Measurements from ENCODE around the gene RNF215. TPM values are rescaled to one million over a fixed set of nuclear protein-coding genes. Genes with fewer than 3 reads are reported as not detected.
A peak's percentile ranks its signal among the peaks of the same experiment; 100 is the strongest.

The RNF215 gene
- total RNA-seq, 2 experiments from 2014 or later, result 4.6 to 4.9 TPM

GRCh38 chr22:30357650-30358215 is 29.5 kb downstream of the RNF215 start:
- Mint-ChIP-seq H3K4me1 (ENCODE audit: low read depth) (peaks cover 47% of the 10 kb centered on the region), H3K36me3 (ENCODE audit: low read depth) (peaks cover 42% of the 10 kb centered on the region), H3K27me3 (no peaks in the 10 kb centered on the region), H3K9me3 (no peaks in the 10 kb centered on the region), H3K4me3 (peak overlapping the region; percentile 100), H3K27ac (peak overlapping the region; percentile 99)
- Histone ChIP-seq H3K4me3 (ENCODE audit: low read length) (no peak overlapping the region), H3K27me3 (ENCODE audit: control insufficient read depth in 1 of 2, insufficient read depth in 2 of 2, low read length in 2 of 2) (no peaks in the 10 kb centered on the region), H3K36me3 (ENCODE audit: insufficient read depth, low read length) (peaks cover 19% of the 10 kb centered on the region), H3K27ac (ENCODE audit: low read depth in 1 of 2, low read length in 2 of 2) (no peak overlapping the region), H3K9me3 (ENCODE audit: control insufficient read depth in 1 of 2, insufficient read depth in 1 of 2, low read length in 2 of 2) (no peaks in the 10 kb centered on the region), H3K4me1 (ENCODE audit: insufficient read depth, low read length) (peaks cover 41% of the 10 kb centered on the region)
- no peak for DNase-seq
- ChIA-PET POLR2A (interaction anchor here (1.0 to 4.5 kb wide), 8 partner anchors 15 to 78 kb away, joined by 3 to 88 read pairs (median 9); partner anchors contain the start of genes CASTOR1 and RNF215), CTCF (interaction anchor here (1.3 to 2.4 kb wide), 3 partner anchors 30 to 69 kb away, joined by 4 to 20 read pairs (median 6); partner anchors contain the start of genes CASTOR1 and RNF215)
- intact Hi-C loops (cut with DNase I, micrococcal nuclease), result loop anchor here (1.0 to 2.0 kb wide), 5 partner anchors 29 to 51 kb away; partner anchors contain the start of genes RNF215 (in 2 of the 2) and TBC1D10A (in 1 of the 2)
- no peak for TF ChIP-seq CTCF (IDR thresholded peaks at IDR 0.05)
- no peak for ATAC-seq (ENCODE audit: poor library complexity)

- Histone ChIP-seq H3K27ac (ENCODE audit: low read depth in 1 of 2, low read length in 2 of 2) (peak overlapping the region; percentile 89 to 95), H3K9me3 (ENCODE audit: control insufficient read depth in 1 of 2, insufficient read depth in 1 of 2, low read length in 2 of 2) (no peaks in the 10 kb centered on the region), H3K4me1 (ENCODE audit: insufficient read depth, low read length) (peaks cover 46% of the 10 kb centered on the region), H3K27me3 (ENCODE audit: control insufficient read depth in 1 of 2, insufficient read depth in 2 of 2, low read length in 2 of 2) (no peaks in the 10 kb centered on the region), H3K4me3 (ENCODE audit: low read length) (peak overlapping the region; percentile 90), H3K36me3 (ENCODE audit: insufficient read depth, low read length) (peaks cover 24% of the 10 kb centered on the region)
- POLR2A ChIA-PET, result interaction anchor here (0.6 to 4.5 kb wide), 29 partner anchors 14 to 128 kb away, joined by 3 to 88 read pairs (median 5); partner anchors contain the start of genes CASTOR1, RNF215, SEC14L2 and TBC1D10A
- peak overlapping the region; percentile 99 for H3K27ac Mint-ChIP-seq
- ATAC-seq (ENCODE audit: poor library complexity) (peak; percentile 31), DNase-seq (peak in 3 of 14 experiments; percentile 2 to 23 (median 8))
- CTCF ChIA-PET, result interaction anchor here (0.8 to 2.4 kb wide), 3 partner anchors 30 to 69 kb away, joined by 3 to 20 read pairs (median 3); partner anchors contain the start of genes CASTOR1 and TBC1D10A
- H3K27me3 Mint-ChIP-seq, result no peaks in the 10 kb centered on the region
- H3K4me3 Mint-ChIP-seq, result peak overlapping the region; percentile 100
- H3K4me1 Mint-ChIP-seq (ENCODE audit: low read depth), result peaks cover 52% of the 10 kb centered on the region
- intact Hi-C loops (cut with DNase I, micrococcal nuclease), result loop anchor here (1.0 to 2.0 kb wide), 5 partner anchors 28 to 50 kb away; partner anchors contain the start of genes RNF215 (in 2 of the 2) and TBC1D10A (in 1 of the 2)
- H3K9me3 Mint-ChIP-seq, result no peaks in the 10 kb centered on the region
- no peak for TF ChIP-seq CTCF (IDR thresholded peaks at IDR 0.05)
- H3K36me3 Mint-ChIP-seq (ENCODE audit: low read depth), result peaks cover 47% of the 10 kb centered on the region
Measured at GRCh38 chr22:30357236-30357570, 30.0 kb downstream of the RNF215 start.

- Histone ChIP-seq H3K4me3 (ENCODE audit: low read length) (peak within 1 kb of the TSS; percentile 90), H3K4me1 (ENCODE audit: insufficient read depth, low read length) (peaks cover 51% of the 10 kb centered on the region), H3K9me3 (ENCODE audit: control insufficient read depth in 1 of 2, insufficient read depth in 1 of 2, low read length in 2 of 2) (no peaks in the 10 kb centered on the region), H3K27me3 (ENCODE audit: control insufficient read depth in 1 of 2, insufficient read depth in 2 of 2, low read length in 2 of 2) (no peaks in the 10 kb centered on the region), H3K36me3 (ENCODE audit: insufficient read depth, low read length) (peaks cover 30% of the 10 kb centered on the region), H3K27ac (ENCODE audit: low read depth in 1 of 2, low read length in 2 of 2) (peak within 1 kb of the TSS; percentile 89 to 95)
- ATAC-seq (ENCODE audit: poor library complexity) (peak; percentile 85), DNase-seq (peak; percentile 70 to 95 (median 80))
- CTCF ChIA-PET, result interaction anchor here (0.8 to 2.4 kb wide), 3 partner anchors 30 to 68 kb away, joined by 3 to 20 read pairs (median 3); partner anchors contain the start of genes CASTOR1 and TBC1D10A
- H3K4me3 Mint-ChIP-seq, result peak within 1 kb of the TSS; percentile 100
- no peaks in the 10 kb centered on the region for H3K27me3 Mint-ChIP-seq
- POLR2A ChIA-PET, result interaction anchor here (0.6 to 4.5 kb wide), 36 partner anchors 9 to 129 kb away, joined by 3 to 88 read pairs (median 4); partner anchors contain the start of genes CASTOR1, RNF215, SEC14L2 and TBC1D10A
- TF ChIP-seq CTCF (IDR thresholded peaks at IDR 0.05), result no peak
- H3K4me1 Mint-ChIP-seq (ENCODE audit: low read depth), result peaks cover 57% of the 10 kb centered on the region
- intact Hi-C loops (cut with DNase I, micrococcal nuclease), result loop anchor here (1.0 to 2.0 kb wide), 8 partner anchors 28 to 68 kb away; partner anchors contain the start of genes RNF215 (in 2 of the 2), CASTOR1 (in 1 of the 2) and TBC1D10A (in 1 of the 2)
- no peaks in the 10 kb centered on the region for H3K9me3 Mint-ChIP-seq
- H3K27ac Mint-ChIP-seq, result peak within 1 kb of the TSS; percentile 99
- H3K36me3 Mint-ChIP-seq (ENCODE audit: low read depth), result peaks cover 53% of the 10 kb centered on the region
Measured at GRCh38 chr22:30356449-30357235, 30.6 kb downstream of the RNF215 start, which contains the start of the genes CCDC157 and SF3A1. TSS of gene CCDC157 (plus strand) at chr22:30357007. CDS start at chr22:30366001, 8,994 bp downstream. TSS of gene SF3A1 (minus strand) at chr22:30356894. CDS start at chr22:30356792, 102 bp downstream.

Measured in CD4-positive, alpha-beta T cell (primary cell).